IMR-90 (cell line): ENCODE measurements around the gene RPL15. TPM values are rescaled to one million over a fixed set of nuclear protein-coding genes. Genes with fewer than 3 reads are reported as not detected.

ENCODE experiments used
- ATAC-seq: fragments of 200-7000 bp; cut with Tn5 transposase; 2 replicates; pipeline ENCODE4 v1.9.1; 2020; ENCODE audit warnings: low read depth, mild to moderate bottlenecking, moderate library complexity
- BruUV-seq: library from RNA; stranded (reverse); fragments of 400-500 nt; replicated peaks from 2 replicates; lab custom pipeline; 2021; lab: Mats Ljungman, UMichigan
- CTCF ChIA-PET: fragments of 300-600 bp; formaldehyde crosslinking; extraction: SDS; loops from one replicate; lab custom pipeline; 2021; ENCODE audit warnings: antibody characterized with exemption; lab: Yijun Ruan, JAX
- POLR2A ChIA-PET: fragments of 300-600 bp; sonication (Branson Sonifier 250); formaldehyde crosslinking; loops from one replicate; lab custom pipeline; 2022; ENCODE audit warnings: antibody characterized with exemption; ENCODE audit not compliant: unreplicated experiment; lab: Charles Lee
- DNase-seq: peaks from one replicate; pipeline ENCODE4 v3.0.0; 2013
- H2AFZ ChIP-seq: replicated peaks from 2 replicates; pipeline ENCODE3; 2013; ENCODE audit warnings: low read length, mild to moderate bottlenecking; ENCODE audit not compliant: poor library complexity
- H2AK5ac ChIP-seq: 2 replicates; pipeline ENCODE4 v1.6.1; 2013; ENCODE audit warnings: low read depth, low read length, inconsistent platforms
- H2AK9ac ChIP-seq: replicated peaks from 2 replicates; pipeline ENCODE3; 2013; ENCODE audit warnings: mild to moderate bottlenecking, low read depth, low read length, moderate library complexity; ENCODE audit not compliant: poor library complexity
- H2BK120ac ChIP-seq: 2 replicates; pipeline ENCODE4 v1.6.1; 2013; ENCODE audit warnings: low read depth, low read length, inconsistent platforms
- H2BK15ac ChIP-seq: 3 replicates; pipeline ENCODE4 v1.6.1; 2013; ENCODE audit warnings: low read depth, low read length, inconsistent platforms
- H2BK20ac ChIP-seq: 2 replicates; pipeline ENCODE4 v1.6.1; 2013; ENCODE audit warnings: low read depth, mild to moderate bottlenecking, inconsistent platforms, low read length, moderate library complexity
- H2BK5ac ChIP-seq: 2 replicates; pipeline ENCODE4 v1.6.1; 2013; ENCODE audit warnings: mild to moderate bottlenecking, low read depth, low read length, inconsistent platforms; ENCODE audit not compliant: poor library complexity, severe bottlenecking
- H3K14ac ChIP-seq: replicated peaks from 2 replicates; pipeline ENCODE4 v1.6.1; 2013; ENCODE audit warnings: low read depth, low read length, inconsistent platforms
- H3K18ac ChIP-seq: 2 replicates; pipeline ENCODE4 v1.6.1; 2013; ENCODE audit warnings: low read depth, low read length, control low read depth
- H3K23ac ChIP-seq: 2 replicates; pipeline ENCODE4 v1.6.1; 2013; ENCODE audit warnings: low read depth, low read length, inconsistent platforms
- H3K27ac ChIP-seq: 2 replicates; pipeline ENCODE4 v1.5.1; 2013; ENCODE audit warnings: mild to moderate bottlenecking, control low read depth, low read length; ENCODE audit not compliant: insufficient read depth
- H3K27me3 ChIP-seq: 2 replicates; pipeline ENCODE4 v1.6.1; 2013; ENCODE audit warnings: low read length; ENCODE audit not compliant: control insufficient read depth, insufficient read depth
- H3K36me3 ChIP-seq: 2 replicates; pipeline ENCODE4 v1.6.1; 2013; ENCODE audit warnings: low read length, mixed read lengths; ENCODE audit not compliant: control insufficient read depth, insufficient read depth
- H3K4ac ChIP-seq: 2 replicates; pipeline ENCODE4 v1.6.1; 2013; ENCODE audit warnings: low read depth, low read length, inconsistent platforms
- H3K4me1 ChIP-seq: 2 replicates; pipeline ENCODE4 v1.6.1; 2013; ENCODE audit warnings: low read length, mixed read lengths; ENCODE audit not compliant: control insufficient read depth, insufficient read depth
- H3K4me2 ChIP-seq: 2 replicates; pipeline ENCODE4 v1.6.1; 2013; ENCODE audit warnings: low read depth, mild to moderate bottlenecking, control low read depth, low read length, moderate library complexity
- H3K4me3 ChIP-seq: 2 replicates; pipeline ENCODE4 v1.5.1; 2013; ENCODE audit warnings: low read depth, mild to moderate bottlenecking, control low read depth, low read length, moderate library complexity; ENCODE audit not compliant: insufficient read depth
- H3K56ac ChIP-seq: 2 replicates; pipeline ENCODE4 v1.6.1; 2013; ENCODE audit warnings: low read length, inconsistent platforms; ENCODE audit not compliant: insufficient read depth; ENCODE audit errors: extremely low read depth
- H3K79me1 ChIP-seq, 2 experiments: 2 replicates each; pipeline ENCODE4 v1.6.1; 2013; ENCODE audit warnings: low read length in 2 of 2, inconsistent platforms in 1 of 2, low read depth in 1 of 2
- H3K9ac ChIP-seq: 2 replicates; pipeline ENCODE4 v1.6.1; 2013; ENCODE audit warnings: low read depth, low read length, control low read depth
- H3K9me1 ChIP-seq: 2 replicates; pipeline ENCODE4 v1.6.1; 2013; ENCODE audit warnings: low read length, inconsistent platforms; ENCODE audit not compliant: insufficient read depth
- H3K9me3 ChIP-seq: 2 replicates; pipeline ENCODE4 v1.6.1; 2013; ENCODE audit warnings: low read length; ENCODE audit not compliant: control insufficient read depth, insufficient read depth
- H4K20me1 ChIP-seq: 2 replicates; pipeline ENCODE4 v1.6.1; 2013; ENCODE audit warnings: low read length, inconsistent platforms; ENCODE audit not compliant: insufficient read depth
- H4K5ac ChIP-seq: 2 replicates; pipeline ENCODE4 v1.6.1; 2013; ENCODE audit warnings: mild to moderate bottlenecking, low read depth, low read length, control low read depth
- H4K8ac ChIP-seq, 2 experiments: 2 replicates each; pipeline ENCODE4 v1.6.1; 2013; ENCODE audit warnings: low read depth in 2 of 2, low read length in 2 of 2, control low read depth in 1 of 2, inconsistent platforms in 1 of 2
- H4K91ac ChIP-seq: 2 replicates; pipeline ENCODE4 v1.6.1; 2013; ENCODE audit warnings: low read depth, low read length, inconsistent platforms; ENCODE audit not compliant: insufficient read depth
- CEBPB ChIP-seq: IDR thresholded peaks from 2 replicates; pipeline ENCODE4 v1.6.1; 2012; ENCODE audit warnings: low read depth, low read length, improper control_type of control experiment
- FOS ChIP-seq: fragments of 150-350 bp; IDR thresholded peaks from 2 replicates; pipeline ENCODE4 v1.6.1; 2016; ENCODE audit warnings: low read depth, low read length
- MAZ ChIP-seq: IDR thresholded peaks from 2 replicates; pipeline ENCODE4 v1.6.1; 2012; ENCODE audit warnings: low read depth, mild to moderate bottlenecking, low read length, improper control_type of control experiment, moderate library complexity, borderline replicate concordance
- WGBS, 2 experiments: methylation state at CpG; one replicate each; pipeline versions ENCODE4 v1.1.5 to v1.1.7; 2013; ENCODE audit warnings: missing lambda C conversion rate in 2 of 2; ENCODE audit not compliant: insufficient read length in 1 of 2; ENCODE audit errors: extremely low coverage in 2 of 2; 5-methylcytosine and 5-hydroxymethylcytosine counted together
- dilution Hi-C: fragments of 300-500 bp; cut with HindIII; formaldehyde crosslinking; loops from one replicate; pipeline ENCODE4 v1.14.3; 2018; ENCODE audit warnings: low sequenced_read_pairs; ENCODE audit not compliant: unreplicated experiment
- in situ Hi-C: fragments of 300-500 bp; cut with MboI; formaldehyde crosslinking; loops from 3 replicates; pipeline ENCODE4 v1.14.3; 2019; ENCODE audit warnings: low sequenced_read_pairs, inconsistent platforms, mixed read lengths
- intact Hi-C: fragments of 100-400 bp; cut with micrococcal nuclease; formaldehyde crosslinking; loops from 2 replicates; pipeline ENCODE4 v1.10.0; 2022
- polyA plus RNA-seq, 3 experiments: library from polyadenylated mRNA; depleted of rRNA; stranded (reverse); fragments of >200 nt; gene quantifications; 2 replicates each; pipeline ENCODE4 v1.2.3, GENCODE V29; 2012; ENCODE audit warnings: low replicate concordance in 1 of 3
- total RNA-seq: library from RNA; depleted of rRNA; stranded (reverse); fragments of >200 nt; gene quantifications from 2 replicates; pipeline ENCODE4 v1.2.3, GENCODE V29; 2012

The RPL15 gene
- total and polyA plus RNA-seq, 2 of the 4 experiments (the other 2 are of a cell fraction), result 1,419 to 4,701 TPM

GRCh38 chr3:23932571-23932970, 15.6 kb downstream of the RPL15 start:
- ATAC-seq (no peak), DNase-seq (no peak)
- ChIA-PET POLR2A (no interaction called here), CTCF (no interaction called here)
- H3K18ac ChIP-seq, result no peak overlapping the region
- H4K20me1 ChIP-seq, result no peaks in the 10 kb centered on the region
- TF ChIP-seq FOS, result no peak
- no peak for TF ChIP-seq MAZ
- no peak for TF ChIP-seq CEBPB
- no peak overlapping the region for H2AFZ ChIP-seq
- no peak overlapping the region for H4K91ac ChIP-seq
- no peak overlapping the region for H2BK120ac ChIP-seq
- no peak overlapping the region for H2BK15ac ChIP-seq
- no peak overlapping the region for H3K23ac ChIP-seq
- dilution Hi-C loops, result no loop called here
- no peaks in the 10 kb centered on the region for H3K36me3 ChIP-seq
- H2BK5ac ChIP-seq, result no peak overlapping the region
- peaks cover 4% of the 10 kb centered on the region; the same call in 1 of the 2 replicates for H3K27me3 ChIP-seq
- no peak overlapping the region for H3K4me3 ChIP-seq
- BruUV-seq, result no TSS peak
- no peak overlapping the region for H3K14ac ChIP-seq
- no peak overlapping the region for H2AK5ac ChIP-seq
- no peaks in the 10 kb centered on the region for H3K4me1 ChIP-seq
- WGBS, 2 experiments, result no CpG with 5 or more reads among the region's 4 CpGs
- no peak overlapping the region for H2BK20ac ChIP-seq
- no peaks in the 10 kb centered on the region for H3K79me1 ChIP-seq
- H3K9ac ChIP-seq, result no peak overlapping the region
- H3K9me3 ChIP-seq, result no peaks in the 10 kb centered on the region
- no peak overlapping the region for H4K8ac ChIP-seq
- H3K4ac ChIP-seq, result no peak overlapping the region
- no peak overlapping the region for H3K56ac ChIP-seq
- H2AK9ac ChIP-seq, result no peak overlapping the region
- intact Hi-C loops, result no loop called here
- H3K4me2 ChIP-seq, result no peak overlapping the region
- in situ Hi-C loops, result no loop called here
- H4K5ac ChIP-seq, result no peak overlapping the region
- H3K9me1 ChIP-seq, result 0 out of 2 replicates have a peak, but pooled peaks cover 4% of the 10 kb centered on the region
- no peak overlapping the region for H3K27ac ChIP-seq
